DND-41 (cell line): Measurements from ENCODE around the gene IL18R1.

Experiments used
- ATAC-seq: fragments of 200-7000 bp; cut with Tn5 transposase; 3 replicates; pipeline ENCODE4 v1.9.1; 2021; ENCODE audit warnings: low read depth; ENCODE audit not compliant: insufficient read depth
- DNase-seq: peaks from one replicate; pipeline ENCODE4 v3.0.0-alpha.2; 2020
- H2AFZ ChIP-seq: 2 replicates; pipeline ENCODE4 v1.6.0; 2012; ENCODE audit warnings: low read depth, low read length
- H3K27ac ChIP-seq: 2 replicates; pipeline ENCODE4 v1.5.1; 2012; ENCODE audit warnings: low read length, inconsistent platforms
- H3K27me3 ChIP-seq: fragments of 200-600 bp; sonication (generic); 2 replicates; pipeline ENCODE4 v1.6.0; 2012; ENCODE audit warnings: low read length, mild to moderate bottlenecking, inconsistent platforms; ENCODE audit not compliant: insufficient read depth, poor library complexity
- H3K36me3 ChIP-seq: 2 replicates; pipeline ENCODE4 v1.5.1; 2012; ENCODE audit warnings: low read length, inconsistent platforms; ENCODE audit not compliant: insufficient read depth
- H3K4me1 ChIP-seq: 2 replicates; pipeline ENCODE4 v1.5.1; 2012; ENCODE audit warnings: mild to moderate bottlenecking, low read length; ENCODE audit not compliant: insufficient read depth
- H3K4me2 ChIP-seq: 2 replicates; pipeline ENCODE4 v1.6.0; 2012; ENCODE audit warnings: mild to moderate bottlenecking, moderate library complexity, low read length, inconsistent platforms; ENCODE audit not compliant: insufficient read depth
- H3K4me3 ChIP-seq, 2 experiments: fragments of 200-600 bp in 1 of 2; shearing (Covaris generic) in 1 of 2; 2 replicates each; pipeline ENCODE4 v1.5.1; 2012 to 2016; ENCODE audit warnings: inconsistent platforms in 2 of 2, low read length in 2 of 2, mild to moderate bottlenecking in 2 of 2, low read depth in 1 of 2, moderate library complexity in 1 of 2
- H3K79me2 ChIP-seq: 2 replicates; pipeline ENCODE4 v1.6.0; 2012; ENCODE audit warnings: low read length, inconsistent platforms; ENCODE audit not compliant: insufficient read depth
- H3K9ac ChIP-seq: 2 replicates; pipeline ENCODE4 v1.6.0; 2012; ENCODE audit warnings: low read depth, mild to moderate bottlenecking, inconsistent platforms, low read length, moderate library complexity
- H3K9me3 ChIP-seq: 2 replicates; pipeline ENCODE4 v1.5.1; 2012; ENCODE audit warnings: low read length, moderate library complexity, mild to moderate bottlenecking, inconsistent platforms; ENCODE audit not compliant: insufficient read depth, severe bottlenecking
- H4K20me1 ChIP-seq: 2 replicates; pipeline ENCODE4 v1.6.0; 2012; ENCODE audit warnings: low read length; ENCODE audit not compliant: insufficient read depth
- EZH2 ChIP-seq: IDR thresholded peaks from 3 replicates; pipeline ENCODE4 v1.6.1; 2012; ENCODE audit warnings: borderline replicate concordance, low read depth, mild to moderate bottlenecking, moderate library complexity, low read length, inconsistent platforms; ENCODE audit not compliant: severe bottlenecking
- TF ChIP-seq, protein P1 (sequence below): IDR thresholded peaks from 2 replicates; pipeline ENCODE4 v1.5.1; 2012; ENCODE audit warnings: borderline replicate concordance, low read length, moderate library complexity, mild to moderate bottlenecking; ENCODE audit not compliant: poor library complexity, severe bottlenecking; ENCODE audit errors: extremely low read depth

The IL18R1 gene

DNA sequence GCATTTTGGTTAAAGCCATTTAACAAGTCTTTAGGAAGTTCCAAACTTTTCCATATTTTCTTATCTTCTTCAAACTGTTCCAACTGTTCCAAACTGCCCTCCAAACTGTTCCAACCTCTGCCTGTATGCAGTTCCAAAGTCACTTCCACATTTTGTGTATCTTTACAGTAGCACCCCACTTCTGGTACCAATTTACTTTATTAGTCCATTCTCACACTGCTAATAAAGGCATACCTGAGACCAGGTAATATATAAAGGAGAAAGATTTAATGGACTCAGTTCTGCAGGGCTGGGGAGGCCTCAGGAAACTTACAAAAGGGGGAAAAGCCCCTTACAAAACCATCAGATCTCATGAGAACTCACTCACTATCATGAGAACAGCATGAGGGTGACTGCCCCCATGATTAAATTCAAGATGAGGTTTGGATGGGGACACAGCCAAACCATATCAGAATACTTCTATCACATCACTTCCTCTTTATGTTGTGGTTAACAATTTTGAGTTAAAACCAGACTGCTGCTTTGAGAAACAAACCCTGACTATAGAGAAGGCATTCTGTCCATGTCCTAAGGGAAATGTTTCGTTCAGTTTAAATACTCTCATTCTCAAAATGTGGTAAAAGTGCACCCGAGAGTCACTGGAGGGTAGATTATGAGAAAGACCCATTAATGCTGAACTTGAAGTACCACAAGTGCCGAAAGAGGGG lies 11.0 kb downstream of the IL18R1 start:
- Histone ChIP-seq H4K20me1 (no peaks in the 10 kb centered on the region), H3K27me3 (peaks cover 4% of the 10 kb centered on the region), H3K9ac (no peak overlapping the region), H3K36me3 (no peaks in the 10 kb centered on the region), H2AFZ (no peak overlapping the region), H3K4me1 (no peaks in the 10 kb centered on the region), H3K4me3 (no peak overlapping the region), H3K4me2 (no peak overlapping the region), H3K9me3 (peaks cover 14% of the 10 kb centered on the region), H3K79me2 (no peaks in the 10 kb centered on the region), H3K27ac (no peak overlapping the region)
- ATAC-seq (no peak), DNase-seq (no peak)
- TF ChIP-seq EZH2 = no peak
- TF ChIP-seq, protein P1, sequence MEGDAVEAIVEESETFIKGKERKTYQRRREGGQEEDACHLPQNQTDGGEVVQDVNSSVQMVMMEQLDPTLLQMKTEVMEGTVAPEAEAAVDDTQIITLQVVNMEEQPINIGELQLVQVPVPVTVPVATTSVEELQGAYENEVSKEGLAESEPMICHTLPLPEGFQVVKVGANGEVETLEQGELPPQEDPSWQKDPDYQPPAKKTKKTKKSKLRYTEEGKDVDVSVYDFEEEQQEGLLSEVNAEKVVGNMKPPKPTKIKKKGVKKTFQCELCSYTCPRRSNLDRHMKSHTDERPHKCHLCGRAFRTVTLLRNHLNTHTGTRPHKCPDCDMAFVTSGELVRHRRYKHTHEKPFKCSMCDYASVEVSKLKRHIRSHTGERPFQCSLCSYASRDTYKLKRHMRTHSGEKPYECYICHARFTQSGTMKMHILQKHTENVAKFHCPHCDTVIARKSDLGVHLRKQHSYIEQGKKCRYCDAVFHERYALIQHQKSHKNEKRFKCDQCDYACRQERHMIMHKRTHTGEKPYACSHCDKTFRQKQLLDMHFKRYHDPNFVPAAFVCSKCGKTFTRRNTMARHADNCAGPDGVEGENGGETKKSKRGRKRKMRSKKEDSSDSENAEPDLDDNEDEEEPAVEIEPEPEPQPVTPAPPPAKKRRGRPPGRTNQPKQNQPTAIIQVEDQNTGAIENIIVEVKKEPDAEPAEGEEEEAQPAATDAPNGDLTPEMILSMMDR = no peak

DNA sequence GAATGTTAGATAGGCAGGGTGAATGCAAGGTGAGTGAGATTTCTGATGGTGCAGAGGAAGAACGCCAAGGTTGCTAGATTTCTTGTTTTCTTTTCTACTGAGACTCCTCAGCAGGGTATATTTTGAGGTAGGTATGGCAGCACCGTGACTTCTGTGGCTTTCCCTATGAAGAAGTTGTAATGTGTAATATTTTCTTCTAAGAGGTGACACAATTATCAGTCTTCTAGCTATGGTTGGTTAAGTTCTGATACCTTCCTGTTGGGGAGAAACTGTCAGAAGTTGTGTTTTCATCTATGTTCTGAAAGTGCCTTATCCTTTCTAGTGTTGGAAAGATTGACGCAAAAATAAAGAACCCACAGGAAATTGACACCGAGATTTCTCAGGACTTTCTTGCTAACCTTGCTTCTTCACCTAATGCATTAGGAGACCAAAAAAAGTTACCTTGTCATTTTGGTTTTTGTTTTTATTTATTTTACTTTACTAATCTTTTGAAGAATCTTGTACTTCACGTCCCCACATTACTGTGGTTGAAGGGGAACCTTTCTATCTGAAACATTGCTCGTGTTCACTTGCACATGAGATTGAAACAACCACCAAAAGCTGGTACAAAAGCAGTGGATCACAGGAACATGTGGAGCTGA lies 11.9 kb downstream of the IL18R1 start:
- no peak overlapping the region for H3K4me2 ChIP-seq
- no peak overlapping the region for H3K9ac ChIP-seq
- no peak for TF ChIP-seq EZH2
- TF ChIP-seq, protein P1 = no peak
- H3K27ac ChIP-seq = no peak overlapping the region
- ATAC-seq (no peak), DNase-seq (no peak)
- no peaks in the 10 kb centered on the region for H3K4me1 ChIP-seq
- H3K4me3 ChIP-seq = no peak overlapping the region
- H3K27me3 ChIP-seq = no peaks in the 10 kb centered on the region
- no peaks in the 10 kb centered on the region for H4K20me1 ChIP-seq
- H3K9me3 ChIP-seq = peaks cover 14% of the 10 kb centered on the region
- H2AFZ ChIP-seq = no peak overlapping the region
- H3K36me3 ChIP-seq = no peaks in the 10 kb centered on the region
- H3K79me2 ChIP-seq = no peaks in the 10 kb centered on the region

DNA sequence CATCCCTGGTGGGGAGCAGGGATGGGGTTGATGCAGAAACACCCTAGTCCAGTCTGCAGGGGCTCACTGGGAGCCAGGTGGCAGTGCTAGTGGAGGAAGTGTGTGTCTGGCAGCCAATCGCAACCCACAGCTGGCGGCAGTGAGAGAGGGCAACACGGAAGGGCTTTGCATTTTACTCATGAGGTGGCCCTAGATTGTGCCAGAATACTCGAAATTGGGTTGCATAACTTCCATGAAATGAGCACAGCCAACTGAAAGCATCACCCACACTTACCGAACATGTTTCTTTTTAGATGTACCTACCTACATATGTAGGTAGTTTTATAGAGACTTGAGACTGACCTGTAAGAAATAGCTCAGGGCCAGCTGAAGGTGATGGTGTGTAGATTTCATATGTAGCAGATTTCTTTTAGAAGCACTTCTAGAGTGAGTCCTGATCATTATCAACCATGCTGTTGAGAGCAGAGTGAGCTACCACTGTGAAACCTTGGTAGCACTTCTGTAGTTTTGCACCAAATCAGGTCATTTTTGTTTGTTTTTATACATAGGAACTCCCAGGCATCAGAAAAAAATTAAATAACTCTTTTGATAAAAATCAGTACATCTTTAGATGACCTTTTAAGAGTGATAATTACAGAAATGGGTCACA lies 13.0 kb downstream of the IL18R1 start:
- no peaks in the 10 kb centered on the region for H3K79me2 ChIP-seq
- TF ChIP-seq, protein P1 = no peak
- TF ChIP-seq EZH2 = no peak
- H3K36me3 ChIP-seq = no peaks in the 10 kb centered on the region
- no peak overlapping the region for H2AFZ ChIP-seq
- peaks cover 14% of the 10 kb centered on the region for H3K9me3 ChIP-seq
- no peak overlapping the region for H3K4me3 ChIP-seq
- no peaks in the 10 kb centered on the region for H4K20me1 ChIP-seq
- DNase-seq = no peak
- H3K4me2 ChIP-seq = no peak overlapping the region
- H3K9ac ChIP-seq = no peak overlapping the region
- H3K27ac ChIP-seq = no peak overlapping the region
- ATAC-seq = no peak
- no peaks in the 10 kb centered on the region for H3K4me1 ChIP-seq
- no peaks in the 10 kb centered on the region for H3K27me3 ChIP-seq
